Activated CD4-positive, alpha-beta memory T cell treated with anti-CD3 and anti-CD28 coated beads, Interleukin-2, amount 10 ng/mL, durations not matched to agents 7 days and 5 days (primary cell): Measurements from ENCODE around the gene HDLBP. TPM values are rescaled to one million over a fixed set of nuclear protein-coding genes. Genes with fewer than 3 reads are reported as not detected.
"Not testable (repeated sequence)": the region's sequence is repeated elsewhere in the genome, so short reads cannot be mapped to it uniquely, and the experiment has no call there.

Experiments
- CTCF ChIA-PET: fragments of 350-600 bp; sonication (Branson Sonifier 250); formaldehyde crosslinking; loops from one replicate; lab custom pipeline; 2021; ENCODE audit warnings: antibody characterized with exemption, inconsistent platforms; lab: Charles Lee
- POLR2A ChIA-PET: fragments of 350-600 bp; sonication (Branson Sonifier 250); formaldehyde crosslinking; loops from one replicate; lab custom pipeline; 2021; ENCODE audit warnings: antibody characterized with exemption; lab: Charles Lee
- DNase-seq: peaks from one replicate; pipeline ENCODE4 v3.0.0-alpha.2; 2020
- H3K27ac Mint-ChIP-seq: one replicate; pipeline ENCODE4 v1.8.0; 2021; ENCODE audit warnings: mild to moderate bottlenecking, mixed read lengths
- H3K27me3 Mint-ChIP-seq: one replicate; pipeline ENCODE4 v1.8.0; 2021; ENCODE audit warnings: mixed read lengths
- H3K36me3 Mint-ChIP-seq: one replicate; pipeline ENCODE4 v1.8.0; 2021; ENCODE audit warnings: low read depth, mixed read lengths
- H3K4me1 Mint-ChIP-seq: one replicate; pipeline ENCODE4 v1.8.0; 2021; ENCODE audit warnings: mixed read lengths
- H3K4me3 Mint-ChIP-seq: one replicate; pipeline ENCODE4 v1.8.0; 2021; ENCODE audit warnings: mild to moderate bottlenecking, mixed read lengths
- H3K9me3 Mint-ChIP-seq: one replicate; pipeline ENCODE4 v1.8.0; 2021; ENCODE audit warnings: mixed read lengths
- total RNA-seq, 2 experiments: library from RNA; stranded (reverse); gene quantifications; one replicate each; pipeline ENCODE4 v1.2.3, GENCODE V29; 2021

HDLBP gene
- total RNA-seq, 2 experiments from 2014 or later = 190 to 193 TPM

DNA sequence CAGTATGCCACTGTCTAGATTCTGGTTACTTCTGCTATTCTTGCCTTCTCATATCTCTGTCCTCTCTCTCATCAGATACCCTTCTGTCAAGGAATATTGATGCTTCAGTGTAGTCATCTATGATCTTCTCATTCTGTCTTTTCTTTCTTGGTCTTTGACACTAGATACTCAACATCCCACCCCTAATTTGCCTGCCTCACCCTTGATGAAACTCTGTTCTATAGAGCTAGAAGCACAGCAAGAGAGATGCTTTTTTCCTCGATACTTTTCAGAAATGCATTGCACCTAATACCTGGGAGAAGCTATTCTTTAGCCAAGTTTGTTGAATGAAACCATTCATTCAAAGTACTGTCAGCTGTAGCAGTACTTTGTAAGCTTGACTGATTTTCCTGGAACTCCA lies 9.8 kb upstream of the HDLBP start:
- H3K36me3 Mint-ChIP-seq = peaks cover 69% of the 10 kb centered on the region
- H3K27me3 Mint-ChIP-seq = no peaks in the 10 kb centered on the region
- no peak overlapping the region for H3K27ac Mint-ChIP-seq
- no peak for DNase-seq
- no peak overlapping the region for H3K4me3 Mint-ChIP-seq
- POLR2A ChIA-PET = interaction anchor here (2.3 kb wide), 1 partner anchor 9 kb away, joined by 17 read pairs; the partner anchor contains the start of genes HDLBP and SEPTIN2
- peaks cover 39% of the 10 kb centered on the region for H3K4me1 Mint-ChIP-seq
- no peaks in the 10 kb centered on the region for H3K9me3 Mint-ChIP-seq
- CTCF ChIA-PET = no interaction called here

DNA sequence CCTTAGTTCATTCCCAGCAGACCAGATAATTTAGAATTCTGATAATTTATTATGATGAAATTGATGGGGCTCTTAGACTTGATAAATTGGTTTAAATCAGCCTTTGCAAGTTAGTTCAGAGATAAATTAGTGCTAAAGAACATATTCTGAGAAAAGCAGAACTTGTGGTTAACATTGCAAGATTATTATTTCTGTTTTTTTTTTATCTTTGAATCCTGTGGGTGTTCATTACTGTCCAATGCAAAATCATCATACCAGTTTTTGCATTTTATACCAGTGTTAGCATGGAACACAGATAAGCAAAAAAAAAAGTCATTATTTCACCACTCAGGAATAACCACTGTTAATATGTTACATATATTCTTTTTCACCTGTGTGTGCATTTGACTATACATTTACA lies 9.3 kb upstream of the HDLBP start:
- Mint-ChIP-seq H3K4me1 (peaks cover 44% of the 10 kb centered on the region), H3K27ac (no peak overlapping the region), H3K36me3 (peaks cover 69% of the 10 kb centered on the region), H3K27me3 (no peaks in the 10 kb centered on the region), H3K4me3 (no peak overlapping the region), H3K9me3 (no peaks in the 10 kb centered on the region)
- ChIA-PET POLR2A (interaction anchor here (2.3 kb wide), 1 partner anchor 9 kb away, joined by 17 read pairs; the partner anchor contains the start of genes HDLBP and SEPTIN2), CTCF (no interaction called here)
- no peak for DNase-seq

DNA sequence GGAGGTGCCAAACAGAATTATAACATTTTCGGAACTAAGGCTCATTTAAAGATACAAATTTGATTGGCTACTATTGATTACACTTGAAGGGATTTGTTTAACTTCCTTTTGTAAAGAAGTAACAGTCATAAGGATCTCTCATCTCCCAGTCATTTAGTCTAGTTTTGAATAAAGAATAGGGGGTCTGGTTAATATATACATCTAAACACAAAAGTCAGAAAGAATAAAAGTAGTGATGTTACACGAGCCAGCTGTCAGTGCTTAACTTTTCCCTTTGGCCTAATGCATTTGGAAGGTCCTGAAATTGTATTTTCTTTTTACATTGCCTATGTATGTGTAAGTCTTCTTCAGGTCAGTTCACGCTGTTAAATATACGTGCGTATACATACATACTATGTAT lies 8.3 kb upstream of the HDLBP start:
- DNase-seq = no peak
- Mint-ChIP-seq H3K4me1 (peaks cover 53% of the 10 kb centered on the region), H3K9me3 (no peaks in the 10 kb centered on the region), H3K36me3 (peaks cover 67% of the 10 kb centered on the region), H3K27me3 (no peaks in the 10 kb centered on the region), H3K27ac (no peak overlapping the region), H3K4me3 (no peak overlapping the region)
- POLR2A ChIA-PET = interaction anchor here (2.3 kb wide), 1 partner anchor 8 kb away, joined by 17 read pairs; the partner anchor contains the start of genes HDLBP and SEPTIN2
- CTCF ChIA-PET = no interaction called here

DNA sequence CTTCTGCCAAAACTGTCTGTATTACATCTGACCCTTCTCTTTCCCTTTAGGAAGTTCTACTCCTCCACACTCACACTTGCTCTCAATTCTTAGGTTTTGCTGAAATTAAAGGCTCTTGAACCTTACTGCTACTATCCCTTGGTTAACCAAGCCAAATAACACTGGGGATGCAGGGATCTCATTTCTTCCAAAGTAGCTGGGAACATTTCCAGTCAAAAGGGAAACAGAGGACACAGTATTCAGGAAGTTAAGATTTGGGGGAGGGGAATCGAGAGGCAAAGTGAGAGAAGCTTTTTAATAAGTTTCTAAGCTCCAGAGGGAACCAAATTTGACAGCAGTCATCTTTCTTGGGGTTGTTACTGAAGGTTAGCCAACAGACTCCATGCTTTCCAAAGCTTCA lies 6.4 kb upstream of the HDLBP start:
- no peak for DNase-seq
- no peaks in the 10 kb centered on the region for H3K9me3 Mint-ChIP-seq
- peaks cover 70% of the 10 kb centered on the region for H3K36me3 Mint-ChIP-seq
- CTCF ChIA-PET = no interaction called here
- POLR2A ChIA-PET = interaction anchor here (0.6 to 0.8 kb wide), 2 partner anchors 8 to 11 kb away, joined by 3 read pairs; no protein-coding TSS in a partner anchor
- H3K4me1 Mint-ChIP-seq = peaks cover 70% of the 10 kb centered on the region
- no peak overlapping the region for H3K27ac Mint-ChIP-seq
- H3K4me3 Mint-ChIP-seq = no peak overlapping the region
- H3K27me3 Mint-ChIP-seq = no peaks in the 10 kb centered on the region

DNA sequence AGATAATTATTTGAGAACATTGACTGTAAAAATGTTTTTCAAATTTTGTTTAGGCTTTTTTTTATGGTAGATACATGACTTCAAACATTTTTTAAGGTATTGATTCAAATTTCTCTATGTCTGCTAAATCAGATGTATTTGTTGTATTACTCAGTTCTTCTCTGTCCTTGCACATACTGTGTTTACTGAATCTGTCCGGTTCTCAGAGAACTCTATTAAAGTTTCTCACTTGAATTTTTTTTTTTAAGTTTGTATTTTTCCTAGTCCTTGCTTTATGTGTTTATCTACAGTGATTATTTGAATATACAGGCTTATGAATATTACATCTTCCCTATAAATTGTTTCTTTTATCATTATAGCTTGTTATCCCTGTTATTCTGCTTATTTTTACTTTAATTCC lies 5.6 kb upstream of the HDLBP start:
- Mint-ChIP-seq H3K4me3 (no peak overlapping the region), H3K9me3 (no peaks in the 10 kb centered on the region), H3K27me3 (no peaks in the 10 kb centered on the region), H3K27ac (peak overlapping the region; percentile 66), H3K4me1 (peaks cover 70% of the 10 kb centered on the region), H3K36me3 (peaks cover 72% of the 10 kb centered on the region)
- no peak for DNase-seq
- ChIA-PET POLR2A (no interaction called here), CTCF (no interaction called here)

DNA sequence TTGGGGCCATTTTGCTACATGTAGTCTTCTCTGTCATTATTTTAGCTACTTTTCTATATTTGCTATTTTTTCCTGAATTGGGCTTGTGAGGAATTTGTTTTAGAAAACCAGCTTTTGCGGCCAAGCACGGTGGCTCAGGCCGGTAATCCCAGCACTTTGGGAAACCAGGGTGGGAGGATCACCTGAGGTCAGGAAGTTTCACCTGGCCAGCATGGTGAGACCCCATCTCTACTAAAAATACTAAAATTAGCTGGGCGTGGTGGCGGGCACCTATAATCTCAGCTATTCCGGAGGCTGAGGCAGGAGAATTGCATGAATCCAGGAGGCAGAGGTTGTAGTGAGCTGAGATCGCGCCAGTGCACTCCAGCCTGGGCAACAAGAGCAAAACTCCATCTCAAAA lies 4.9 kb upstream of the HDLBP start:
- Mint-ChIP-seq H3K27ac (no peak overlapping the region), H3K4me3 (no peak overlapping the region), H3K4me1 (peaks cover 70% of the 10 kb centered on the region), H3K27me3 (no peaks in the 10 kb centered on the region), H3K9me3 (no peaks in the 10 kb centered on the region), H3K36me3 (peaks cover 70% of the 10 kb centered on the region)
- POLR2A ChIA-PET = no interaction called here
- DNase-seq = no peak
- CTCF ChIA-PET = no interaction called here

DNA sequence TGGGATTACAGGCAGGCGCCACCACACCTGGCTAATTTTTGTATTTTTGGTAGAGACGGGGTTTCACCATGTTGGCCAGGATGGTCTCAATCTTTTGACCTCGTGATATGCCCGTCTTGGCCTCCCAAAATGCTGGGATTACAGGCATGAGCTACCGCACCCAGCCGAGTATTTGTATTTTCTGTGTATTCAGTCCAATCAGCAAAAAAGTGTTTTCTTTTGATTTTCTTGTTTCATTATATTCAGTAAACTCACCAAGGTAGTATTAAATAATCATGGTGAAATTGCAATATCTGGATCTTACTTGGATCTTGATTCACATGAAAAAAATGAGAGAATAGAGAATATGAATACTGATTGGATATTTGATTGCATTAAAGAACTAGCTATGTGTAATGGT lies 3.4 kb upstream of the HDLBP start:
- POLR2A ChIA-PET = interaction anchor here (0.8 to 1.7 kb wide), 4 partner anchors 11 to 753 kb away, joined by 3 read pairs; no protein-coding TSS in a partner anchor

DNA sequence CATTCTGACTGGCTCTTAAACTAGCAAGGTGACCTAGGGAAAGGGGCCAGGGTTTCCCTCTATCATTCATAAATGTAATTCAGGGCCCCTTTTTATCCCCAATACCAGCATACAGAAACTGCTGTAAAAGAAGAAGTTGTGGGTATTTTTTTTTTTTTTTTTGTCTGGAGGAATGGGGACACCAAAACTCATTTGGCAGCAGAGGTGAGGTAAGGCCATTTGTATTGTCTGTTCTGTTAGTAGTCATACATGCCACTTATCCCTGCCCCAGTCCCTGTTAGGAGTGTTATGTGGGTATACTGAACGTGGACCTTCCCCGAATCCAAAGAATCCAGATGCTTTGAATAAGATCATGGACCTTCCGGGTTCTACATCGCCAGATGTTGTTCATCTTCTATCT lies 1.9 kb upstream of the HDLBP start:
- H3K27ac Mint-ChIP-seq = peak overlapping the region; percentile 100
- no peaks in the 10 kb centered on the region for H3K27me3 Mint-ChIP-seq
- no peak for DNase-seq
- POLR2A ChIA-PET = interaction anchor here (0.6 to 4.1 kb wide), 7 partner anchors 7 to 382 kb away, joined by 3 to 52 read pairs (median 17); no protein-coding TSS in a partner anchor
- peaks cover 52% of the 10 kb centered on the region for H3K36me3 Mint-ChIP-seq
- peaks cover 68% of the 10 kb centered on the region for H3K4me1 Mint-ChIP-seq
- H3K9me3 Mint-ChIP-seq = no peaks in the 10 kb centered on the region
- CTCF ChIA-PET = no interaction called here
- H3K4me3 Mint-ChIP-seq = peak overlapping the region; percentile 100

More for the DNA sequence above, 3.4 kb upstream of the HDLBP start:
- CTCF ChIA-PET, DNase-seq, H3K9me3 Mint-ChIP-seq, H3K27ac Mint-ChIP-seq, H3K27me3 Mint-ChIP-seq: not testable (repeated sequence)
- Mint-ChIP-seq H3K36me3 (peaks cover 60% of the 10 kb centered on the region), H3K4me3 (peak overlapping the region; percentile 100), H3K4me1 (peaks cover 62% of the 10 kb centered on the region)

DNA sequence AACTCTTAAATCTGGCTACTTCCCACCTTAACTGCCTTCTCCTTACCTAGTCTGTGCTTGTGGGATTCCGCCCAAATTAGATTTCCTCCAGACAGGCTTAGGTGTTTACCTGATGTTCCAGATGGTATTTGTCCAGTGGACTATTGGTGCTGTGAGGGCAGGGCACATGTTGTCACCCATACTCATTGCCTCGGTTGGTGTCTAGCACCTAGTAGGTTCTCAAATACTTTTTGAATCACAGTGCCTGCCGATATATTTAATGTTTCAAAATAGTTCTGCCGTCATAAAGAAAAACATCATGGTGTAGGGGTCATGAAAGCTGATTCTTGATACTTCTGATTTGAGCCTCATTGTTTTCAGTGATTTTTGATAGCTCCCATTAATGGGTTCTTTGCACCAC lies 1.4 kb upstream of the HDLBP start:
- CTCF ChIA-PET = interaction anchor here (0.9 to 1.7 kb wide), 2 partner anchors 385 to 751 kb away, joined by 3 read pairs; partner anchors contain the start of gene ING5
- Mint-ChIP-seq H3K9me3 (no peaks in the 10 kb centered on the region), H3K4me1 (peaks cover 70% of the 10 kb centered on the region), H3K36me3 (peaks cover 50% of the 10 kb centered on the region), H3K27me3 (no peaks in the 10 kb centered on the region), H3K4me3 (peak overlapping the region; percentile 100), H3K27ac (peak overlapping the region; percentile 100)
- POLR2A ChIA-PET = interaction anchor here (0.6 to 4.1 kb wide), 22 partner anchors 8 to 695 kb away, joined by 3 to 52 read pairs (median 5); partner anchors contain the start of genes DTYMK, ING5 and MTERF4
- DNase-seq = no peak

DNA sequence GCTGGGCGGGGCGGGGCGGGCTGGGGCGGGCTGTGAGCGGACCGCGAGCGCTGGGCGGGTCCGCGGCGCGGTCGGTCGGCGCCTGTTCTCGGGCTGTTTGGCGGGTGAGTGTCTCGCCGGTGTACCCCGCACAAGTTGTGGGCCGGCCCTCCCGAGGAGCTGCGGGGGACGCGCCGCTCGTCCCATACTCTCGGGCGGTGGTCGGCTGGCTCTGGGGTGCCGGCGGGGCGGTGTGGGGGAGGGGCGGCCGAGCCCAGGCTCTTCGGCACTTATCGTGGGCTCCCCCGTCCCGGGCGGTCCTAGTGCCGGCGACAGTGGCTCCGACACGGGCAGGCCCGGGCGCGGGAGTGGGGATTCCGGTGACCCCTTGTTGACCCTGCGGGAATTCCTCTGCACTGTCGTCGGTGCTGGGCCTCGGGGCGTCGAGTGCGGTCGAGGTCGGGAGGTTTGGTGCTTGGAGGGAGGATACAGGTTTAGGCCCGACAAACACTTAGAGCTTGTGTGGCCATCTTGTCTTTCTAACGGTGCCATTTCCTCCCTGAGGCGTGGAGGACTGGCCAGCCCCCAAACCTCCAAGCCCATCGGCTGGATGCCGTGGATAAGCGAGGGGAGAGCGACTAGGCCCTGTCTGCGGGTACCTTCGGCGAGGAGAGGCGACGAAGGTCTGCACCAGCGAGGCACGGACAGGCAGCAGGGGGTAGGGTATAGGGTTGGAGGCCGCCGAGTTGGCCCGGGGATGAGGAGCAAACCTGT lies 583 bp upstream of the HDLBP start, which contains the start of gene SEPTIN2:
TSS of gene SEPTIN2 (plus strand) at position 47 of the 753 bp plus-strand sequence. CDS start 8,308 bp downstream, outside the sequence.
- no peaks in the 10 kb centered on the region for H3K9me3 Mint-ChIP-seq
- peak within 1 kb of the TSS; percentile 100 for H3K27ac Mint-ChIP-seq
- H3K36me3 Mint-ChIP-seq = peaks cover 43% of the 10 kb centered on the region
- peak within 1 kb of the TSS; percentile 100 for H3K4me3 Mint-ChIP-seq
- H3K27me3 Mint-ChIP-seq = no peaks in the 10 kb centered on the region
- DNase-seq = peak; percentile 83
- ChIA-PET POLR2A (interaction anchor here (0.6 to 4.1 kb wide), 30 partner anchors 9 to 694 kb away, joined by 3 to 52 read pairs (median 4); partner anchors contain the start of genes DTYMK, ING5, MTERF4 and RTP5), CTCF (interaction anchor here (0.9 to 1.7 kb wide), 4 partner anchors 27 to 750 kb away, joined by 3 read pairs; partner anchors contain the start of gene ING5)
- peaks cover 70% of the 10 kb centered on the region for H3K4me1 Mint-ChIP-seq

DNA sequence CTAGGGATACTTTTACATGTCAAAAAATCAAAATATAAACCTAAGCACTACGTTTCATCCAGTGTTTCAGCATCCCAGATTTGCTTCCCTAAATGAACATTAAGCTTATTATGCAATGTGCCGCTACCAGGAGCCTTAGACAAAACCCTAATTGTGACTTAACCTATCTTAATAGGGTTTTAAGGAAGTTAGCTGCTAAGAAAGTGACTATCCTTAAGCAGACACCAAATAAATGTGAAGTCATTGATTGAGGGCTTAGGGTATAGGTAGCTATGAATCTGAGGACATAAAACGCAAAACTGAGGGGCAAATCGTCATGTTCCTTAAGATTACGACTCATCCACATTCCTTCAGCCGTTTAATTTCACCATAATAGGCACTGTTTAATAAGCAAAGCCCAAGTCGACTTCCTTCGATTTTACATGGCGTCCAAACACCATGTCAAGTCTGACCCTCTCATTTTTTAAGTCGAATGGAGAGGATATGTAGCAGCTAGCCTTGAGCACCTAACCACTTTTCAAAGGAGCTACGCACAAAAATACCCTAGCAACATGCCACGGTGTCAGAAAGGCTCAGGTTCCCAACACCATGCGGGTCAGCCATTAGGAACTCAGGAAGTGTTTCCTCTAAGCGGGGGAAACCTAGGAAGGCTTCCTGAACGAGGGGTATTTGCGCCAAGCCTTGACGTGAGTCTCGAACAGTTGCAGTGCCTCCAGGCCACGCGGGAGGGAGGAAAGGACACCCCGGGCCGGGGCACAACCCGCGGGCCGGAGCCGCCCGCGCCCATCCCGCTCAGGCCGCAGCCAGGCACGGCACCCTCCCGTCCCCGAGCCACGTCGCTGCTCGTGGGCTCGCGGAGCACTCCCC lies 1.0 kb downstream of the HDLBP start:
- Mint-ChIP-seq H3K4me1 (peaks cover 68% of the 10 kb centered on the region), H3K4me3 (peak overlapping the region; percentile 100), H3K27me3 (no peaks in the 10 kb centered on the region), H3K36me3 (peaks cover 29% of the 10 kb centered on the region), H3K27ac (peak overlapping the region; percentile 100), H3K9me3 (no peaks in the 10 kb centered on the region)
- DNase-seq = no peak
- POLR2A ChIA-PET = interaction anchor here (0.6 to 4.1 kb wide), 35 partner anchors 7 to 753 kb away, joined by 3 to 52 read pairs (median 5); partner anchors contain the start of genes ATG4B, D2HGDH, DTYMK and ING5
- CTCF ChIA-PET = interaction anchor here (0.9 to 1.5 kb wide), 4 partner anchors 22 to 236 kb away, joined by 3 read pairs; no protein-coding TSS in a partner anchor

DNA sequence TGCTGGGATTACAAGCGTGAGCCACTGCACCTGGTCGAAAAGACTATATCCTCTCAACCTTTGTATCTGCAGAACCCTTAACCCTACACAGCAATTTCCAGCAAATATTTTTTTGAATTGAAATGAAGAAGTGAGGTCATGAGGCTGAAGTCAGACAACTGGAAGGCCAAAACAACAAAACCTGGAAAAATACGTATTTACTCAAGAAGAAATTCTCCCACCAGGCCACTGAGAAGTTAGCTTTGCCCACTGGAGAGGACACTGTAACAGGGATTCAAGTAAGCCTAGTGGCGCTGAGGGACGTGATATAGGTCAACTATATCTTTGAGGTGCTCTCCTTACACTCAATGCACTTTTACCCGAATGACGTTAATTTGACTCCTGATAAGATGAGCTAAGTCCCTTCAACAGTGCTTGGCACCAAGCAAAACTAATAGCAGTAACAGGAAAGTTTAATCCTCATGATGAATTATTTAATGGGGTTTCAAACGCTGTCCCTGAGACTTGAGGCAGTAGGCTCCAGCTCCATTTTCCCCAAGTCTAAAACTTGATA lies 1.9 kb downstream of the HDLBP start:
- H3K9me3 Mint-ChIP-seq = no peaks in the 10 kb centered on the region
- DNase-seq = no peak
- ChIA-PET CTCF (interaction anchor here (0.9 kb wide), 1 partner anchor 235 kb away, joined by 3 read pairs; no protein-coding TSS in a partner anchor), POLR2A (interaction anchor here (0.8 to 4.1 kb wide), 10 partner anchors 8 to 388 kb away, joined by 3 to 52 read pairs (median 6); partner anchors contain the start of genes ING5, PASK and PPP1R7)
- peak overlapping the region; percentile 100 for H3K4me3 Mint-ChIP-seq
- H3K27ac Mint-ChIP-seq = peak overlapping the region; percentile 100
- no peaks in the 10 kb centered on the region for H3K27me3 Mint-ChIP-seq
- H3K36me3 Mint-ChIP-seq = peaks cover 29% of the 10 kb centered on the region
- peaks cover 69% of the 10 kb centered on the region for H3K4me1 Mint-ChIP-seq
